Renal cortex interstitium (tissue), 11 donors: ENCODE data around the gene ABCG1. TPM values are rescaled to one million over a fixed set of nuclear protein-coding genes. Genes with fewer than 3 reads are reported as not detected.
A peak's percentile ranks its signal among the peaks of the same experiment; 100 is the strongest.

Experiments used
- DNase-seq, 11 donors: peaks; one replicate each; pipeline ENCODE4 v3.0.0-alpha.2; 2013; ENCODE audit warnings: low read depth in 9 of 11, low spot score in 4 of 11; ENCODE audit errors: extremely low read depth in 1 of 11
- polyA plus RNA-seq, 3 donors: library from polyadenylated mRNA; unstranded; fragments of 120-200 nt; gene quantifications; one replicate each; pipeline ENCODE4 v1.2.1, GENCODE V29; 2013; ENCODE audit not compliant: insufficient read length in 3 of 3

The ABCG1 gene
- polyA plus RNA-seq, 3 donors = 8.0 to 14.1 (median 9.3) TPM

GRCh38 chr21:42257091-42257765 is 38.3 kb downstream of the ABCG1 start:
- DNase-seq = no peak

- no peak for DNase-seq
Measured at GRCh38 chr21:42258150-42258884, 39.4 kb downstream of the ABCG1 start.

GRCh38 chr21:42258885-42259407 is 40.0 kb downstream of the ABCG1 start:
- DNase-seq = no peak

- no peak for DNase-seq
Measured at GRCh38 chr21:42260121-42260520, 41.2 kb downstream of the ABCG1 start.

- DNase-seq = no peak
Measured at GRCh38 chr21:42261829-42262200, 42.9 kb downstream of the ABCG1 start.

GRCh38 chr21:42262831-42263231 is 43.9 kb downstream of the ABCG1 start:
- DNase-seq = no peak

GRCh38 chr21:42263591-42264131 is 44.7 kb downstream of the ABCG1 start:
- peak in 1 of 11 donors; percentile 13 for DNase-seq

- no peak for DNase-seq
Measured at GRCh38 chr21:42264245-42265195, 45.6 kb downstream of the ABCG1 start.

GRCh38 chr21:42265231-42265812 is 46.4 kb downstream of the ABCG1 start:
- DNase-seq = no peak

GRCh38 chr21:42266971-42267556 is 48.1 kb downstream of the ABCG1 start:
- DNase-seq = no peak

- DNase-seq = no peak
Measured at GRCh38 chr21:42269386-42269785, 50.4 kb downstream of the ABCG1 start.

GRCh38 chr21:42271065-42271464 is 52.1 kb downstream of the ABCG1 start:
- DNase-seq = no peak

GRCh38 chr21:42272109-42272962 is 53.4 kb downstream of the ABCG1 start:
- no peak for DNase-seq

- no peak for DNase-seq
Measured at GRCh38 chr21:42272984-42273600, 54.2 kb downstream of the ABCG1 start.

GRCh38 chr21:42276076-42276475 is 57.1 kb downstream of the ABCG1 start:
- peak in 7 of 11 donors; percentile 18 to 71 (median 37) for DNase-seq

GRCh38 chr21:42276526-42277154 is 57.7 kb downstream of the ABCG1 start:
- no peak for DNase-seq

- DNase-seq = no peak
Measured at GRCh38 chr21:42277593-42277992, 58.7 kb downstream of the ABCG1 start.
